ENCODE measurements around the gene CCNJ.
"Not testable (repeated sequence)": the region's sequence is repeated elsewhere in the genome, so short reads cannot be mapped to it uniquely, and the experiment has no call there.

The CCNJ gene

GRCh38 chr10:96043033-96043892 lies at the start of gene CCNJ:
Gene CCNJ (plus strand): TSS chr10:96043583. CDS start chr10:96044394, 811 bp downstream.
- DNase-seq, result peak; percentile 25

GRCh38 chr10:95994376-95994775 lies 49.0 kb upstream of the CCNJ start:
- DNase-seq, result not testable (repeated sequence)

GRCh38 chr10:95998255-95998784 lies 45.1 kb upstream of the CCNJ start:
- no peak for DNase-seq

GRCh38 chr10:96013956-96014355 lies 29.4 kb upstream of the CCNJ start:
- DNase-seq, result no peak

- DNase-seq, result no peak
These were observed 28.8 kb upstream of the CCNJ start for GRCh38 chr10:96014473-96015102.

GRCh38 chr10:96017191-96017687 lies 26.1 kb upstream of the CCNJ start:
- peak; percentile 5 for DNase-seq

GRCh38 chr10:96021332-96021731 lies 22.1 kb upstream of the CCNJ start:
- DNase-seq, result no peak

GRCh38 chr10:96022739-96023138 lies 20.6 kb upstream of the CCNJ start:
- no peak for DNase-seq

GRCh38 chr10:96023168-96023567 lies 20.2 kb upstream of the CCNJ start:
- DNase-seq, result no peak

- DNase-seq, result no peak
These were observed 17.8 kb upstream of the CCNJ start for GRCh38 chr10:96025566-96025965.

- DNase-seq, result no peak
These were observed 8.8 kb upstream of the CCNJ start for GRCh38 chr10:96034625-96035024.

- DNase-seq, result no peak
These were observed 4.7 kb upstream of the CCNJ start for GRCh38 chr10:96038476-96039387.

- no peak for DNase-seq
These were observed 2.2 kb upstream of the CCNJ start for GRCh38 chr10:96041146-96041545.

- no peak for DNase-seq
These were observed 721 bp downstream of the CCNJ start for GRCh38 chr10:96043893-96044715.

- DNase-seq, result no peak
These were observed 1.4 kb downstream of the CCNJ start for GRCh38 chr10:96044736-96045135.

- no peak for DNase-seq
These were observed 3.2 kb downstream of the CCNJ start for GRCh38 chr10:96046546-96046945.

- DNase-seq, result no peak
These were observed 3.7 kb downstream of the CCNJ start for GRCh38 chr10:96047004-96047649.

GRCh38 chr10:96047925-96048324 lies 4.5 kb downstream of the CCNJ start:
- DNase-seq, result not testable (repeated sequence)

GRCh38 chr10:96049340-96049739 lies 6.0 kb downstream of the CCNJ start:
- DNase-seq, result no peak

- no peak for DNase-seq
These were observed 10.6 kb downstream of the CCNJ start for GRCh38 chr10:96053985-96054384.

GRCh38 chr10:96056787-96057186 lies 13.4 kb downstream of the CCNJ start:
- no peak for DNase-seq

Data from NCI-H1436 treated with DMSO at 0.1 percent for 48 hours (cell line).